Astrocyte (in vitro differentiated cells and primary cell): Measurements from ENCODE around the gene VKORC1. TPM values are rescaled to one million over a fixed set of nuclear protein-coding genes. Genes with fewer than 3 reads are reported as not detected.

ENCODE experiments used
- DNase-seq: peaks from one replicate; pipeline ENCODE4 v3.0.0-alpha.2; 2010; ENCODE audit warnings: low read depth
- FAIRE-seq: peaks from 2 replicates; lab custom pipeline; 2011; peaks lifted over from hg19 to GRCh38; lab: Jason Lieb, UNC
- H2AFZ ChIP-seq: 2 replicates; pipeline ENCODE4 v1.6.0; 2012; ENCODE audit warnings: low read depth, low read length, inconsistent platforms
- H3K27ac ChIP-seq: 2 replicates; pipeline ENCODE4 v1.5.1; 2011; ENCODE audit warnings: low read depth, low read length, inconsistent platforms
- H3K27me3 ChIP-seq: 2 replicates; pipeline ENCODE4 v1.6.0; 2011; ENCODE audit warnings: low read length, inconsistent platforms; ENCODE audit not compliant: insufficient read depth
- H3K36me3 ChIP-seq: 2 replicates; pipeline ENCODE4 v1.5.1; 2011; ENCODE audit warnings: low read length, inconsistent platforms; ENCODE audit not compliant: insufficient read depth
- H3K4me1 ChIP-seq: 2 replicates; pipeline ENCODE4 v1.5.1; 2011; ENCODE audit warnings: low read length, inconsistent platforms; ENCODE audit not compliant: insufficient read depth
- H3K4me2 ChIP-seq: 2 replicates; pipeline ENCODE4 v1.6.0; 2012; ENCODE audit warnings: low read length, inconsistent platforms
- H3K4me3 ChIP-seq: 2 replicates; pipeline ENCODE4 v1.5.1; 2011; ENCODE audit warnings: low read depth, mild to moderate bottlenecking, low read length, inconsistent platforms; ENCODE audit not compliant: insufficient read depth
- H3K79me2 ChIP-seq: 2 replicates; pipeline ENCODE4 v1.6.0; 2012; ENCODE audit warnings: mild to moderate bottlenecking, low read length, inconsistent platforms; ENCODE audit not compliant: insufficient read depth
- H3K9ac ChIP-seq: 2 replicates; pipeline ENCODE4 v1.6.0; 2012; ENCODE audit warnings: mild to moderate bottlenecking, low read length, inconsistent platforms
- H3K9me3 ChIP-seq: 2 replicates; pipeline ENCODE4 v1.5.1; 2012; ENCODE audit warnings: low read depth, mild to moderate bottlenecking, low read length, inconsistent platforms; ENCODE audit not compliant: insufficient read depth
- H4K20me1 ChIP-seq: 2 replicates; pipeline ENCODE4 v1.6.0; 2012; ENCODE audit warnings: low read length, inconsistent platforms; ENCODE audit not compliant: insufficient read depth
- H3K27ac Mint-ChIP-seq: one replicate; pipeline ENCODE4 v1.8.0; 2021; ENCODE audit warnings: mild to moderate bottlenecking, mixed read lengths; ENCODE audit not compliant: unreplicated experiment
- H3K27me3 Mint-ChIP-seq: one replicate; pipeline ENCODE4 v1.8.0; 2021; ENCODE audit warnings: low read depth, mixed read lengths; ENCODE audit not compliant: unreplicated experiment
- H3K36me3 Mint-ChIP-seq: one replicate; pipeline ENCODE4 v1.8.0; 2021; ENCODE audit warnings: low read depth, mixed read lengths; ENCODE audit not compliant: unreplicated experiment
- H3K4me1 Mint-ChIP-seq: one replicate; pipeline ENCODE4 v1.8.0; 2021; ENCODE audit warnings: low read depth, mixed read lengths; ENCODE audit not compliant: unreplicated experiment
- H3K4me3 Mint-ChIP-seq: one replicate; pipeline ENCODE4 v1.8.0; 2021; ENCODE audit warnings: mild to moderate bottlenecking, moderate library complexity, mixed read lengths; ENCODE audit not compliant: unreplicated experiment
- H3K9me3 Mint-ChIP-seq: one replicate; pipeline ENCODE4 v1.8.0; 2021; ENCODE audit warnings: mild to moderate bottlenecking, mixed read lengths; ENCODE audit not compliant: unreplicated experiment
- CTCF ChIP-seq: IDR thresholded peaks from 2 replicates; pipeline ENCODE4 v1.5.1; 2011; ENCODE audit warnings: low read depth, mild to moderate bottlenecking, inconsistent platforms, low read length, moderate library complexity; ENCODE audit not compliant: insufficient read depth
- EZH2 ChIP-seq: IDR thresholded peaks from 2 replicates; pipeline ENCODE4 v1.6.1; 2012; ENCODE audit warnings: mild to moderate bottlenecking, low read length, inconsistent platforms; ENCODE audit not compliant: insufficient read depth
- total RNA-seq: library from RNA; stranded (reverse); gene quantifications from 2 replicates; pipeline ENCODE4 v1.2.1, GENCODE V29; 2021

Gene VKORC1
- total RNA-seq, 1 donor from 2014 or later: 133 TPM

GRCh38 chr16:31078597-31079341 is 15.8 kb downstream of the VKORC1 start:
- DNase-seq (no peak), FAIRE-seq (no peak)
- no peak overlapping the region for H3K27ac Mint-ChIP-seq
- no peak overlapping the region for H2AFZ ChIP-seq
- no peaks in the 10 kb centered on the region for H3K9me3 ChIP-seq
- no peak overlapping the region for H3K4me3 Mint-ChIP-seq
- TF ChIP-seq EZH2: no peak
- no peak for TF ChIP-seq CTCF
- H3K27ac ChIP-seq: no peak overlapping the region
- H3K27me3 Mint-ChIP-seq: no peaks in the 10 kb centered on the region
- no peak overlapping the region for H3K4me3 ChIP-seq
- peaks cover 19% of the 10 kb centered on the region for H3K36me3 Mint-ChIP-seq
- H3K4me2 ChIP-seq: no peak overlapping the region
- peaks cover 80% of the 10 kb centered on the region for H3K79me2 ChIP-seq
- peaks cover 4% of the 10 kb centered on the region for H3K4me1 ChIP-seq
- H3K9ac ChIP-seq: no peak overlapping the region
- H4K20me1 ChIP-seq: peaks cover 65% of the 10 kb centered on the region
- H3K9me3 Mint-ChIP-seq: no peaks in the 10 kb centered on the region
- no peaks in the 10 kb centered on the region for H3K27me3 ChIP-seq
- H3K4me1 Mint-ChIP-seq: peaks cover 2% of the 10 kb centered on the region
- no peaks in the 10 kb centered on the region for H3K36me3 ChIP-seq

GRCh38 chr16:31077592-31078396 is 16.8 kb downstream of the VKORC1 start:
- no peak overlapping the region for H3K4me3 ChIP-seq
- no peaks in the 10 kb centered on the region for H3K9me3 ChIP-seq
- peaks cover 89% of the 10 kb centered on the region for H3K79me2 ChIP-seq
- no peaks in the 10 kb centered on the region for H3K27me3 ChIP-seq
- no peak overlapping the region for H3K9ac ChIP-seq
- H4K20me1 ChIP-seq: peaks cover 56% of the 10 kb centered on the region
- no peak overlapping the region for H3K4me2 ChIP-seq
- peaks cover 4% of the 10 kb centered on the region for H3K4me1 ChIP-seq
- H3K36me3 ChIP-seq: no peaks in the 10 kb centered on the region
- Mint-ChIP-seq H3K4me1 (peaks cover 2% of the 10 kb centered on the region), H3K27ac (no peak overlapping the region), H3K27me3 (no peaks in the 10 kb centered on the region), H3K9me3 (no peaks in the 10 kb centered on the region), H3K4me3 (no peak overlapping the region), H3K36me3 (peaks cover 15% of the 10 kb centered on the region)
- no peak overlapping the region for H3K27ac ChIP-seq
- TF ChIP-seq CTCF (no peak), EZH2 (no peak)
- DNase-seq: no peak
- no peak overlapping the region for H2AFZ ChIP-seq
- no peak for FAIRE-seq
